CD4-positive, alpha-beta T cell (primary cell): ENCODE data around the gene CTNNA1. TPM values are rescaled to one million over a fixed set of nuclear protein-coding genes. Genes with fewer than 3 reads are reported as not detected.

Experiments
- ATAC-seq: fragments of 200-7000 bp; cut with Tn5 transposase; one replicate; pipeline ENCODE4 v1.10.0; 2022; ENCODE audit warnings: mild to moderate bottlenecking; ENCODE audit not compliant: poor library complexity
- CTCF ChIA-PET: fragments of 350-600 bp; sonication (Branson Sonifier 250); formaldehyde crosslinking; loops from one replicate; lab custom pipeline; 2021; ENCODE audit warnings: antibody characterized with exemption, inconsistent platforms; lab: Charles Lee
- POLR2A ChIA-PET: fragments of 350-600 bp; sonication (Branson Sonifier 250); formaldehyde crosslinking; loops from one replicate; lab custom pipeline; 2021; ENCODE audit warnings: antibody characterized with exemption, inconsistent platforms; lab: Charles Lee
- DNase-seq, 14 experiments: peaks; one replicate each; pipeline ENCODE4 v3.0.0-alpha.2; 2013 to 2020; ENCODE audit warnings: mixed read lengths in 2 of 14
- H3K27ac ChIP-seq, 2 donors: one replicate each; pipeline versions ENCODE4 v1.5.1 to v1.7.0; 2013; ENCODE audit warnings: low read length in 2 of 2, low read depth in 1 of 2, mild to moderate bottlenecking in 1 of 2
- H3K27me3 ChIP-seq, 2 experiments: 1 replicate in 1 of 2; 2 replicates in 1 of 2; pipeline versions ENCODE4 v1.6.1 to v1.7.0; 2013; ENCODE audit warnings: low read length in 2 of 2, control low read depth in 1 of 2, mild to moderate bottlenecking in 1 of 2, moderate library complexity in 1 of 2; ENCODE audit not compliant: insufficient read depth in 2 of 2, control insufficient read depth in 1 of 2
- H3K36me3 ChIP-seq: one replicate; pipeline ENCODE4 v1.6.1; 2013; ENCODE audit warnings: low read length, control low read depth; ENCODE audit not compliant: insufficient read depth
- H3K4me1 ChIP-seq: one replicate; pipeline ENCODE4 v1.6.1; 2013; ENCODE audit warnings: low read length, control low read depth; ENCODE audit not compliant: insufficient read depth
- H3K4me3 ChIP-seq: one replicate; pipeline ENCODE4 v1.5.1; 2013; ENCODE audit warnings: mild to moderate bottlenecking, low read length, moderate library complexity
- H3K9me3 ChIP-seq, 2 experiments: 1 replicate in 1 of 2; 2 replicates in 1 of 2; pipeline versions ENCODE4 v1.6.1 to v1.7.0; 2013; ENCODE audit warnings: low read length in 2 of 2, mild to moderate bottlenecking in 2 of 2, control low read depth in 1 of 2, moderate library complexity in 1 of 2; ENCODE audit not compliant: control insufficient read depth in 1 of 2, insufficient read depth in 1 of 2
- H3K27ac Mint-ChIP-seq: one replicate; pipeline ENCODE4 v1.8.0; 2020; ENCODE audit warnings: mixed read lengths
- H3K27me3 Mint-ChIP-seq: one replicate; pipeline ENCODE4 v1.8.0; 2021; ENCODE audit warnings: mixed read lengths
- H3K36me3 Mint-ChIP-seq: one replicate; pipeline ENCODE4 v1.8.0; 2021; ENCODE audit warnings: low read depth, mixed read lengths
- H3K4me1 Mint-ChIP-seq: one replicate; pipeline ENCODE4 v1.8.0; 2021; ENCODE audit warnings: low read depth, mixed read lengths
- H3K4me3 Mint-ChIP-seq: one replicate; pipeline ENCODE4 v1.8.0; 2020; ENCODE audit warnings: mild to moderate bottlenecking, mixed read lengths
- H3K9me3 Mint-ChIP-seq: one replicate; pipeline ENCODE4 v1.8.0; 2020; ENCODE audit warnings: mixed read lengths
- intact Hi-C, 2 experiments: fragments of 100-400 bp; cut with DNase I in 1 of 2; cut with micrococcal nuclease in 1 of 2; formaldehyde crosslinking; loops; one replicate each; pipeline versions ENCODE4 v1.15.1 to v1.9.0; 2023 to 2025; cut with DNase I, micrococcal nuclease
- total RNA-seq, 174 experiments: library from RNA in 2 of 174; stranded (reverse) in 2 of 174; gene quantifications; one replicate each; pipeline ENCODE4 v1.2.3 and lab custom pipeline; 2021 to 2026
- TF ChIP-seq, protein P1 (sequence below): fragments of 200-600 bp; IDR thresholded peaks from one replicate; pipeline ENCODE4 v1.8.0; 2022; ENCODE audit warnings: antibody characterized with exemption, mild to moderate bottlenecking

CTNNA1 gene
- total RNA-seq, 2 experiments from 2014 or later = 6.0 to 6.7 TPM

DNA sequence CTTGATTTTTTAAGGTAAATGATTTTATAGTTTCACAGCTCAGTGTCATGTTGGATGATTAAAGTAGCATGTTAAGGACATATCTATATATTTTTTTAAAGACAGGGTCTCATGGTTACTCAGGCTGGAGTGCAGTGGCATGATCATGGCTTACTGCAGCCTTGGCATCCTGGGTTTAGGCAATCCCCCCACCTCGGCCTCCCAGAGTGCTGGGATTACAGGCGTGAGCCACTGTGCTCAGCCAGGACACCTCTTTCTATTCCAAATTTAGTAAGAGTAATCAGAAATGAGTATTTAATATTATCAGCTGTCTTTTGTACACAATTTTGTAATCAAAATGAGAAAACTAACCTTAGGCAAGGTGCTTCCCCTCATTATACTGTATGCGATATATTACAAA lies 160.5 kb downstream of the CTNNA1 start:
- intact Hi-C loops = no loop called here

DNA sequence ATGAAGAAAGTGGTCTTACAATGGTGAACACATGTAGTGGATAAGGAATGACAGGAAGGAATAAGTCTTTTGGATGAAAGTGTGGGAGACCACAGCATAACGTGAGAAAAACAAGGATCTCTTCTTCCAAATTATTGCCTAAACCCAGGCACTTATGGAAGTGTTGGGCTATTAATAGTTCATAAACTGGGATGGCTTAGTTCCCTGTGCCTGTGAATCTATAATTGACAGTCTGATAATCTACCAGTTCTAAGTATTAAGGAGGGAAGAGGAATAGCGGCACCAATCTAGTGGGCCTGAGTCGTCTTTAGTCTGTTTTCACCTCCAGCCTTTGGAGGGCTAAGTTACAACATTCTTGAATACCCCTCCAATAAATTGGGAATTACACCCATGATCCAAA lies 161.1 kb downstream of the CTNNA1 start:
- Histone ChIP-seq H3K27ac (no peak overlapping the region), H3K36me3 (no peaks in the 10 kb centered on the region), H3K9me3 (no peaks in the 10 kb centered on the region), H3K27me3 (no peaks in the 10 kb centered on the region), H3K4me1 (no peaks in the 10 kb centered on the region), H3K4me3 (no peak overlapping the region)
- intact Hi-C loops = no loop called here
- ChIA-PET CTCF (no interaction called here), POLR2A (no interaction called here)
- Mint-ChIP-seq H3K4me1 (no peaks in the 10 kb centered on the region), H3K27ac (no peak overlapping the region), H3K27me3 (no peaks in the 10 kb centered on the region), H3K36me3 (no peaks in the 10 kb centered on the region), H3K9me3 (no peaks in the 10 kb centered on the region), H3K4me3 (no peak overlapping the region)
- no peak for ATAC-seq
- TF ChIP-seq, protein P1, sequence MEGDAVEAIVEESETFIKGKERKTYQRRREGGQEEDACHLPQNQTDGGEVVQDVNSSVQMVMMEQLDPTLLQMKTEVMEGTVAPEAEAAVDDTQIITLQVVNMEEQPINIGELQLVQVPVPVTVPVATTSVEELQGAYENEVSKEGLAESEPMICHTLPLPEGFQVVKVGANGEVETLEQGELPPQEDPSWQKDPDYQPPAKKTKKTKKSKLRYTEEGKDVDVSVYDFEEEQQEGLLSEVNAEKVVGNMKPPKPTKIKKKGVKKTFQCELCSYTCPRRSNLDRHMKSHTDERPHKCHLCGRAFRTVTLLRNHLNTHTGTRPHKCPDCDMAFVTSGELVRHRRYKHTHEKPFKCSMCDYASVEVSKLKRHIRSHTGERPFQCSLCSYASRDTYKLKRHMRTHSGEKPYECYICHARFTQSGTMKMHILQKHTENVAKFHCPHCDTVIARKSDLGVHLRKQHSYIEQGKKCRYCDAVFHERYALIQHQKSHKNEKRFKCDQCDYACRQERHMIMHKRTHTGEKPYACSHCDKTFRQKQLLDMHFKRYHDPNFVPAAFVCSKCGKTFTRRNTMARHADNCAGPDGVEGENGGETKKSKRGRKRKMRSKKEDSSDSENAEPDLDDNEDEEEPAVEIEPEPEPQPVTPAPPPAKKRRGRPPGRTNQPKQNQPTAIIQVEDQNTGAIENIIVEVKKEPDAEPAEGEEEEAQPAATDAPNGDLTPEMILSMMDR = no peak
- DNase-seq = no peak

More for the DNA sequence above, 160.5 kb downstream of the CTNNA1 start:
- no peaks in the 10 kb centered on the region for H3K27me3 Mint-ChIP-seq
- no peaks in the 10 kb centered on the region for H3K9me3 Mint-ChIP-seq
- TF ChIP-seq, protein P1 = no peak
- POLR2A ChIA-PET = no interaction called here
- no peaks in the 10 kb centered on the region for H3K4me1 ChIP-seq
- ATAC-seq (no peak), DNase-seq (no peak)
- no peak overlapping the region for H3K27ac ChIP-seq
- no peaks in the 10 kb centered on the region for H3K27me3 ChIP-seq
- H3K9me3 ChIP-seq = no peaks in the 10 kb centered on the region
- H3K36me3 ChIP-seq = no peaks in the 10 kb centered on the region
- H3K36me3 Mint-ChIP-seq = no peaks in the 10 kb centered on the region
- CTCF ChIA-PET = no interaction called here
- no peaks in the 10 kb centered on the region for H3K4me1 Mint-ChIP-seq
- H3K4me3 ChIP-seq = no peak overlapping the region
- H3K4me3 Mint-ChIP-seq = no peak overlapping the region
- no peak overlapping the region for H3K27ac Mint-ChIP-seq

DNA sequence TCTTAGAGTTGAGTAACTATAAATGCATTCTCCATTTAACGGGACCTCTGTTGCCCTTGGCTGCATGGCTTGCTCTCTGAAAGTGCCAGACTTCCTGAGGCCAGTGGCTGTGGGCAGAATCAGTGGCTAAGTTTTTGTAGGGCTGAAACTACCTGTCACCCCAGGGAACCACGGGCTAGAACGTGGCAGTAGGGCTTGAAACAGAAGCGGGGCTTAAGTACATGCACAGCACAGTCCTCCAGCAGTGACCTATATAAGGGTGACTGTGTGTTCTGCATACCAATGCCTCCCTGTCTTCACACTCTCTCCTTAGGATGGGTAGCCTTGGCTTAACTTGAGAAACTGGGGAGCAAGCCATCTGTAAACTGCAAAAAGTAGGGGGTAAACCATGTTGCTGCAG lies 165.5 kb downstream of the CTNNA1 start:
- H3K4me1 Mint-ChIP-seq = no peaks in the 10 kb centered on the region
- DNase-seq (no peak), ATAC-seq (no peak)
- ChIA-PET POLR2A (no interaction called here), CTCF (no interaction called here)
- TF ChIP-seq, protein P1 = no peak
- H3K9me3 Mint-ChIP-seq = no peaks in the 10 kb centered on the region
- Histone ChIP-seq H3K27ac (no peak overlapping the region), H3K4me3 (no peak overlapping the region), H3K36me3 (no peaks in the 10 kb centered on the region), H3K9me3 (no peaks in the 10 kb centered on the region), H3K4me1 (no peaks in the 10 kb centered on the region), H3K27me3 (no peaks in the 10 kb centered on the region)
- H3K27me3 Mint-ChIP-seq = no peaks in the 10 kb centered on the region
- intact Hi-C loops = no loop called here
- H3K36me3 Mint-ChIP-seq = no peaks in the 10 kb centered on the region
- H3K27ac Mint-ChIP-seq = no peak overlapping the region
- no peak overlapping the region for H3K4me3 Mint-ChIP-seq
